Stimulated activated CD4-positive, alpha-beta T cell treated with anti-CD3 and anti-CD28 coated beads, Interleukin-1b, Interleukin-23, amount 100 ng/mL, for 48 hours (primary cell): Measurements from ENCODE around the gene ZNF200.
"Not testable (repeated sequence)": the region's sequence is repeated elsewhere in the genome, so short reads cannot be mapped to it uniquely, and the experiment has no call there.

Experiments used
- DNase-seq: peaks from one replicate; pipeline ENCODE4 v3.0.0-alpha.2; 2020

ZNF200 gene

GRCh38 chr16:3234857-3235561 is at the start of gene ZNF200:
ZNF200 (minus strand) TSS chr16:3235158; CDS start chr16:3233755, 1,403 bp downstream.
- peak; percentile 95 for DNase-seq

DNA sequence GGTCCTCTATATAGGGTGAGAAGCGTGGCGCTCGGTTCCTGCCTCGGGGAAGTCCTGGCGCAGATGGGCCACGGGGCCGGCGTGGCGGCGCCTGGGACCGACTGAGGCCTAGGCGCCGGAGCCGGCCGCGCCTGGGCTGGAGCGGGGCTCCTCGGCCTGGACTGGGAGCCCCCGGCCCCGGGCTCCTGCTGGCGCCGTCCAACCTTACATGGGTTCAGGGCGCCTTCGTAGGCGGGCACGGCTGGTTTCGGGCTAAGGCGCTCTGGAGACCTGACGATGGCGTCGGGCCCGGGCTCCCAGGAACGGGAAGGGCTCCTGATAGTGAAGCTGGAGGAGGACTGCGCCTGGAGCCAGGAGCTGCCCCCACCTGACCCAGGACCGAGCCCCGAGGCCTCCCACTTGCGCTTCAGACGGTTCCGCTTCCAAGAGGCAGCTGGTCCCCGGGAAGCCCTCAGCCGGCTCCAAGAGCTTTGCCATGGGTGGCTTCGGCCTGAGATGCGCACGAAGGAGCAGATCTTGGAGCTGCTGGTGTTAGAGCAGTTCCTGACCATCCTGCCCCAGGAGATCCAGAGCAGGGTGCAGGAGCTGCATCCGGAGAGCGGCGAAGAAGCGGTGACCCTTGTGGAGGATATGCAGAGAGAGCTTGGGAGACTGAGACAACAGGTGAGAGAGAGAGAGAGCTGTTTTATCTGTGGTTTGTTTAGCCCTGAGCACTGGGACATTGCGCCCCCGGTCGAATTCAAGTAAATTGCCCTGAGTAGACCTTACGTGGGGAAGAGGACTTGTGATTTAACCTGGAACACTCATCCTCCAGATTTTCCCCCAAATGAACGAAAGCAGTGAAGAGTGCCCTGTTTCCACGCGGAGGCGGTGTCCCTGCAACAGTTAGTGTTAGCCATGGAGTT is 48.8 kb upstream of the ZNF200 start:
- DNase-seq = peak; percentile 4

GRCh38 chr16:3282730-3283542 is 48.0 kb upstream of the ZNF200 start, which contains the start of gene ZNF263:
ZNF263 (plus strand) TSS chr16:3283491; CDS start chr16:3283819, 328 bp downstream.
- DNase-seq = peak; percentile 94

- no peak for DNase-seq
Observed at GRCh38 chr16:3282103-3282729, 47.3 kb upstream of the ZNF200 start.

- no peak for DNase-seq
Observed at GRCh38 chr16:3281222-3281820, 46.4 kb upstream of the ZNF200 start.

DNA sequence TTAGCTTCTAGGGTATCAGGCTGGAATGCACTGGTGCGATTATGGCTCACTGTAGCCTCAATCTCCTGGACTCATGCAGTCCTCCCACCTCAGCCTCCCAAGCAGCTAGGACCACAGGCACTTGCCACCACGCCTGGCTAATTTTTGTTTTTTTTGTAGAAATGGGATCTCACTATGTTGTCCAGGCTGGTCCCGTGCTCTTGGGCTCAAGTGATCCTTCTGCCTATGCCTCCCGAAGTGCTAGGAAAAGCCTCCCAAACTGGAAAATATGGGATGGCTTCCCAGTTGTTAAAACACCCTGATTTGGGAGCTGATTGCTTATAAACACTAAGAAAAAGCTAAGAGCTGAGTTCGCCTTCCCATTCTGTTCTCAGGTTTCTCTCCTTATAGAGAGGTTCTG is 41.7 kb upstream of the ZNF200 start:
- no peak for DNase-seq

- no peak for DNase-seq
Observed at GRCh38 chr16:3274947-3275346, 40.0 kb upstream of the ZNF200 start.

- no peak for DNase-seq
Observed at GRCh38 chr16:3274490-3274889, 39.5 kb upstream of the ZNF200 start.

DNA sequence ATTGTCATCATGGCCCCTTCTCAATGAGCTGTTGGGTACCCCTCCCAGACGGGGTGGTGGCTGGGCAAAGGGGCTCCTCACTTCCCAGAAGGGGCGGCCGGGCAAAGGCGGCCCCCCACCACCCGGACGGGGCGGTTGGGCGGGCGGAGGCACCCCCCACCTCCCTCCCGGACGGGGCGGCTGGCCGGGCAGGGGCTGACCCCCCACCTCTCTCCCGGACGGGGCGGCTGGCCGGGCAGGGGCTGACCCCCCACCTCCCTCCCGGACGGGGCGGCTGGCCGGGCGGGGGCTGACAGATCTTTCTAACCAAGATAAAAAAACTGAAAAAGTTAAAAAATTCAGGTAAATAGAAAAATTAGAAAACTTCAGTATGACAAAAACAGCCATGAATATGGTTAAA is 36.3 kb upstream of the ZNF200 start:
- not testable (repeated sequence) for DNase-seq

- not testable (repeated sequence) for DNase-seq
Observed at GRCh38 chr16:3270718-3271117, 35.8 kb upstream of the ZNF200 start.

DNA sequence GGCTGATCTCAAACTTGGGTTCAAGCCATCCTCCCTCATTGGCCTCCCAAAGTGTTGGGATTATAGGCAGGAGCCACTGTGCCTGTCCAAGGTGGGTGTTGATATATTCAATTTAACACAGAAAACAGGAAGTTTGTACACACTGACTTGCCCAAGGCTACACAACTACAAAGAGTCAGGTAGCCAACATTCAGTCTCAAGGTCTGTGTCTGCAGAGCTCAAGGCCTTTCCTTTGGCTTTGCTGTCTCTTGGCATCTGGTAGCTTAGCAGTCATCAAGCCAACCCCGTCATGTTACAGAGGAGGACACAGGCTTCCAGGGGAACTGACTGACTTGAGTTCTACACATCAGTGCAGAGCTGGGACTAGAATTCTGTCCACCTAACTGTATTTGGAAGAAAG is 33.3 kb upstream of the ZNF200 start:
- DNase-seq = no peak

GRCh38 chr16:3266873-3267537 is 32.0 kb upstream of the ZNF200 start:
- no peak for DNase-seq

DNA sequence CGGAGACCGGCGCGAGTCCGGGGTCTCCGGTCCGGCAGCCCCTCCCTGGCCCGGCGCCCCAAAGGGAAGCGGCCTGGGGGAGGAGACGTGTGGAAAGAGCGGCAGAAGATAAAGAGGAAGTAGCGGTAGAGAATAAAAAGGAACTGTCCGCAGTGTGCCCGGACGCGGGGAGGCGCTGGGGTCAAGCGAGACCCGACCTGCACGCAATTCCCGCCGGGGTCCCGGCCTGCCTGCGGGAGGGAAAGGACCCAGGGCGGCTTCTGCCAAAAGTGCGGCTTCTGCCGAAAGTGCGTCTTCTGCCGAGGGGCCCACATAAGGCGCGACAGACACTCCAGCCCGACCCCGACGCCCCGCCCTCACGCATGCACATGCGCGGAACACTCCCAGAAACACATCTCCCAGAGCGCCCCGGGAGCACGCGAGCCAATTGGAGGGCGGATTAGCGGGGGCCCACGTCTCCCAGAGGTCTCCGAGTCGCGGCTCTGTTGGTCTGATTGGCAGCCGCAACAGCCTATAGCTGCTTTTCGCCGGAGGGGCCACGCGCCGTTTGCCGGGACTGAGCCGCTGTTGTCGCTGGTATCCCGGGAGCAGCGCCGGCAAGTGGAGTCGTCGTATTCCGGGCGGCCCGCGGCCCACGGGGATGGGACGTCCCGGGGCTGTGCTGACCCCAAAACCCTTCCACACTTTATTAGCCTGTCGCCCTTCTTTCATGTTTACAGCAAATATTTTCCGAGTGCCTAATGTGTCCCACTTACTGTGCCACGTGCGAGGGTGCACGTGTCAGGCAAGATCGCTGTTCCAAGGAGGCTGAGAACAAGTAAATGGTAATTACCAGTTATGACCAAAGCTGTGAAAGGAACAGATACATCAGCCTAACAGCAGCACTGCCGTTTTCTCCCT is 29.4 kb upstream of the ZNF200 start:
- DNase-seq = peak; percentile 99

- DNase-seq = no peak
Observed at GRCh38 chr16:3262517-3262916, 27.6 kb upstream of the ZNF200 start.

- no peak for DNase-seq
Observed at GRCh38 chr16:3259836-3260235, 24.9 kb upstream of the ZNF200 start.

- DNase-seq = no peak
Observed at GRCh38 chr16:3256866-3257465, 22.0 kb upstream of the ZNF200 start.

- DNase-seq = no peak
Observed at GRCh38 chr16:3256146-3256865, 21.3 kb upstream of the ZNF200 start, which contains the start of gene MEFV. MEFV (minus strand) TSS chr16:3256633; CDS start chr16:3256587, 46 bp downstream.

- no peak for DNase-seq
Observed at GRCh38 chr16:3254309-3254708, 19.4 kb upstream of the ZNF200 start.

DNA sequence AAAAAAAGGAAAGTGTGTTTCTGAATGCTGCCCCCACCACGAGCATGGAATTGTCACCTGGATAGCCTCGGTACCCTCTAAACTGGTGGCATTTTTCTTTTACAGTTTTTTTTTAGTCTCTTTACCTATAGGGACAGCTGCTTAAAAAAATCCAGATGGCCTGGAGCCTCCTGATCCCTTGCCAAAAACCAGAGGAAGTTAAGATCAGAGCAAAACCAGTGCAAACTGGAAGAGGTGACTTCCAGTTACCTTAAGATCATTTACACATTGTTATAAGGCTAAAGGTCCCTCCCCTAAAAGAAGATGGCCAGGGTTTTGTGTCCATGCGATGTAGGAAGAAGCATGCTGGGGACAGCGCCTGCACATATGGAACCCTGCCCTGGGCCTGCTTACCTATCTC is 18.0 kb upstream of the ZNF200 start:
- no peak for DNase-seq
